IPS-18a (cell line): Measurements from ENCODE around the gene DEF6.

Source experiments
- H3K27ac ChIP-seq: one replicate; pipeline ENCODE4 v1.5.1; 2013; ENCODE audit warnings: low read length
- H3K27me3 ChIP-seq: one replicate; pipeline ENCODE4 v1.6.1; 2013; ENCODE audit warnings: mild to moderate bottlenecking, low read length; ENCODE audit not compliant: control insufficient read depth, insufficient read depth
- H3K36me3 ChIP-seq: one replicate; pipeline ENCODE4 v1.6.1; 2013; ENCODE audit warnings: low read depth, low read length; ENCODE audit not compliant: control insufficient read depth
- H3K4me1 ChIP-seq: one replicate; pipeline ENCODE4 v1.6.1; 2013; ENCODE audit warnings: low read depth, low read length; ENCODE audit not compliant: control insufficient read depth
- H3K4me3 ChIP-seq: one replicate; pipeline ENCODE4 v1.5.1; 2013; ENCODE audit warnings: low read length
- H3K9ac ChIP-seq: one replicate; pipeline ENCODE4 v1.6.1; 2013; ENCODE audit warnings: mild to moderate bottlenecking, low read length, moderate library complexity
- H3K9me3 ChIP-seq: one replicate; pipeline ENCODE4 v1.6.1; 2013; ENCODE audit warnings: low read depth, low read length; ENCODE audit not compliant: control insufficient read depth

The DEF6 gene

GRCh38 chr6:35341557-35341956 lies 43.9 kb downstream of the DEF6 start:
- Histone ChIP-seq H3K36me3 (no peaks in the 10 kb centered on the region), H3K9me3 (no peaks in the 10 kb centered on the region), H3K4me3 (no peak overlapping the region), H3K9ac (no peak overlapping the region), H3K27me3 (peaks cover 7% of the 10 kb centered on the region), H3K27ac (no peak overlapping the region), H3K4me1 (peaks cover 6% of the 10 kb centered on the region)

GRCh38 chr6:35342258-35343091 lies 44.9 kb downstream of the DEF6 start, which contains the start of gene PPARD:
Gene PPARD, plus strand, starts transcription at chr6:35342558. Its CDS starts 68,530 bp downstream, at chr6:35411088.
- no peak within 1 kb of the TSS for H3K27ac ChIP-seq

GRCh38 chr6:35343092-35343834 lies 45.6 kb downstream of the DEF6 start:
- Histone ChIP-seq H3K9me3 (no peaks in the 10 kb centered on the region), H3K27me3 (peaks cover 7% of the 10 kb centered on the region), H3K36me3 (no peaks in the 10 kb centered on the region), H3K4me1 (peaks cover 6% of the 10 kb centered on the region), H3K4me3 (peak overlapping the region; percentile 86), H3K9ac (peak overlapping the region; percentile 65), H3K27ac (no peak overlapping the region)

More at GRCh38 chr6:35342258-35343091, 44.9 kb downstream of the DEF6 start, which contains the start of gene PPARD:
- Histone ChIP-seq H3K4me3 (peak within 1 kb of the TSS; percentile 86), H3K4me1 (peaks cover 6% of the 10 kb centered on the region), H3K9me3 (no peaks in the 10 kb centered on the region), H3K9ac (peak within 1 kb of the TSS; percentile 65), H3K27me3 (peaks cover 7% of the 10 kb centered on the region), H3K36me3 (no peaks in the 10 kb centered on the region)

GRCh38 chr6:35343835-35344550 lies 46.4 kb downstream of the DEF6 start:
- no peak overlapping the region for H3K9ac ChIP-seq
- no peak overlapping the region for H3K4me3 ChIP-seq
- peaks cover 7% of the 10 kb centered on the region for H3K27me3 ChIP-seq
- H3K36me3 ChIP-seq: no peaks in the 10 kb centered on the region
- no peak overlapping the region for H3K27ac ChIP-seq
- peaks cover 6% of the 10 kb centered on the region for H3K4me1 ChIP-seq
- no peaks in the 10 kb centered on the region for H3K9me3 ChIP-seq

GRCh38 chr6:35351422-35351821 lies 53.8 kb downstream of the DEF6 start:
- Histone ChIP-seq H3K9me3 (no peaks in the 10 kb centered on the region), H3K4me1 (no peaks in the 10 kb centered on the region), H3K27me3 (no peaks in the 10 kb centered on the region), H3K27ac (no peak overlapping the region), H3K9ac (no peak overlapping the region), H3K36me3 (peaks cover 16% of the 10 kb centered on the region), H3K4me3 (no peak overlapping the region)

GRCh38 chr6:35352735-35353134 lies 55.1 kb downstream of the DEF6 start:
- Histone ChIP-seq H3K4me3 (no peak overlapping the region), H3K4me1 (no peaks in the 10 kb centered on the region), H3K36me3 (peaks cover 17% of the 10 kb centered on the region), H3K27ac (no peak overlapping the region), H3K9ac (no peak overlapping the region), H3K9me3 (no peaks in the 10 kb centered on the region), H3K27me3 (no peaks in the 10 kb centered on the region)

GRCh38 chr6:35354361-35355135 lies 56.9 kb downstream of the DEF6 start:
- Histone ChIP-seq H3K4me1 (no peaks in the 10 kb centered on the region), H3K27me3 (no peaks in the 10 kb centered on the region), H3K4me3 (no peak overlapping the region), H3K27ac (no peak overlapping the region), H3K9ac (no peak overlapping the region), H3K9me3 (no peaks in the 10 kb centered on the region), H3K36me3 (peaks cover 17% of the 10 kb centered on the region)

- Histone ChIP-seq H3K4me1 (peaks cover 15% of the 10 kb centered on the region), H3K9ac (no peak overlapping the region), H3K4me3 (no peak overlapping the region), H3K27me3 (no peaks in the 10 kb centered on the region), H3K27ac (no peak overlapping the region), H3K36me3 (peaks cover 17% of the 10 kb centered on the region), H3K9me3 (no peaks in the 10 kb centered on the region)
Measured at GRCh38 chr6:35356391-35356790, 58.8 kb downstream of the DEF6 start.

GRCh38 chr6:35357677-35358076 lies 60.1 kb downstream of the DEF6 start:
- H3K27me3 ChIP-seq: no peaks in the 10 kb centered on the region
- H3K9ac ChIP-seq: no peak overlapping the region
- H3K27ac ChIP-seq: no peak overlapping the region
- H3K4me1 ChIP-seq: peaks cover 15% of the 10 kb centered on the region
- H3K36me3 ChIP-seq: peaks cover 14% of the 10 kb centered on the region
- no peaks in the 10 kb centered on the region for H3K9me3 ChIP-seq
- H3K4me3 ChIP-seq: no peak overlapping the region

- Histone ChIP-seq H3K4me1 (peaks cover 15% of the 10 kb centered on the region), H3K9ac (no peak overlapping the region), H3K9me3 (no peaks in the 10 kb centered on the region), H3K27ac (no peak overlapping the region), H3K4me3 (no peak overlapping the region), H3K27me3 (no peaks in the 10 kb centered on the region), H3K36me3 (peaks cover 10% of the 10 kb centered on the region)
Measured at GRCh38 chr6:35358086-35358485, 60.5 kb downstream of the DEF6 start.

GRCh38 chr6:35359346-35359743 lies 61.7 kb downstream of the DEF6 start:
- H3K4me1 ChIP-seq: peaks cover 15% of the 10 kb centered on the region
- no peak overlapping the region for H3K27ac ChIP-seq
- peaks cover 7% of the 10 kb centered on the region for H3K36me3 ChIP-seq
- no peaks in the 10 kb centered on the region for H3K27me3 ChIP-seq
- H3K9ac ChIP-seq: no peak overlapping the region
- H3K4me3 ChIP-seq: no peak overlapping the region
- no peaks in the 10 kb centered on the region for H3K9me3 ChIP-seq
